ENCODE data around the gene OR5B2. TPM values are rescaled to one million over a fixed set of nuclear protein-coding genes. Genes with fewer than 3 reads are reported as not detected.

The OR5B2 gene
- total RNA-seq, 2 donors from 2014 or later, result 0.20 TPM; not detected in 1

- H3K27ac Mint-ChIP-seq, result no peak overlapping the region
- no peak for DNase-seq (ENCODE audit: low spot score in 2 of 2)
- H3K9me3 Mint-ChIP-seq, result peaks cover 8 to 12% of the 10 kb centered on the region in 2 donors
- peaks cover 12 to 14% of the 10 kb centered on the region in 2 donors for H3K36me3 Mint-ChIP-seq
- ATAC-seq, result no peak
These were observed 37.3 kb downstream of the OR5B2 start for GRCh38 chr11:58390551-58391063.

Other genes starting within 250 kb of the OR5B2 start
- gene OR9Q2, start 239.1 kb downstream of the OR5B2 start, total RNA-seq, result not detected
- gene OR1S2, start 224.0 kb downstream of the OR5B2 start, total RNA-seq, result not detected
- gene OR1S1, start 215.4 kb downstream of the OR5B2 start, total RNA-seq, result not detected
- gene OR10Q1, start 199.2 kb downstream of the OR5B2 start, total RNA-seq, result not detected
- not detected for gene OR10W1, start 159.9 kb downstream of the OR5B2 start, total RNA-seq
- gene OR5B17, start 69.1 kb downstream of the OR5B2 start, total RNA-seq, result not detected
- gene OR5B3, start 21.2 kb downstream of the OR5B2 start, total RNA-seq, result not detected
- gene OR5B12, start 14.1 kb upstream of the OR5B2 start, total RNA-seq, result under 1 TPM in 1 of 2 donors, not detected in 1; 0.43 TPM
- gene OR5B21, start 80.0 kb upstream of the OR5B2 start, total RNA-seq, result under 1 TPM; 0.66 to 0.74 TPM
- 100 to 1,000 TPM; 177 to 422 TPM for gene LPXN, start 147.7 kb upstream of the OR5B2 start, total RNA-seq
- 10 to 100 TPM; 37.7 to 79.7 TPM for gene ZFP91, start 150.9 kb upstream of the OR5B2 start, total RNA-seq
- 1 to 10 TPM; 4.2 to 5.9 TPM for gene CNTF, start 194.5 kb upstream of the OR5B2 start, total RNA-seq

Data from activated naive CD4-positive, alpha-beta T cell treated with anti-CD3 and anti-CD28 coated beads, Interleukin-2, amount 50 U/mL, for 72 hours (primary cell).